Sciatic nerve (tissue), 1 donor: ENCODE results near the gene CPLX3. TPM values are rescaled to one million over a fixed set of nuclear protein-coding genes. Genes with fewer than 3 reads are reported as not detected.

ENCODE experiments used
- microRNA-seq: library from miRNA; unstranded; fragments of <30 nt; microRNA quantifications from one replicate; pipeline ENCODE4 v1.2.0, GENCODE V29; 2020
- total RNA-seq: library from RNA; stranded (reverse); fragmentation: NEBNext Ultra II Directional; extraction: Animal tissue kit (Norgen Biotek cat#: 25700); gene quantifications from one replicate; pipeline ENCODE4 v1.2.1, GENCODE V29; 2021
- donor health status: DM: no; HTN: no; CAD: no.

Gene CPLX3
- total RNA-seq, 1 donor from 2014 or later = not detected

Small RNA genes within 50 kb of the gene (microRNA-seq; reads per million reads assigned to microRNA genes)
- gene MIR4513 = not detected
- 1.1 reads per million for gene MIR6882

Other genes with a start within 250 kb of the CPLX3 start
- gene CLK3, start 210.8 kb upstream of the CPLX3 start, total RNA-seq = 81.7 TPM
- 32.5 TPM for gene EDC3, start 130.6 kb upstream of the CPLX3 start, total RNA-seq
- 0.18 TPM for gene CYP1A1, start 101.1 kb upstream of the CPLX3 start, total RNA-seq
- gene CYP1A2, start 77.8 kb upstream of the CPLX3 start, total RNA-seq = not detected
- 43.7 TPM for gene CSK, start 44.5 kb upstream of the CPLX3 start, total RNA-seq
- gene LMAN1L, start 13.8 kb upstream of the CPLX3 start, total RNA-seq = not detected
- gene ULK3, start 16.5 kb downstream of the CPLX3 start, total RNA-seq = 26.5 TPM
- gene SCAMP2, start 46.7 kb downstream of the CPLX3 start, total RNA-seq = 68.2 TPM
- gene MPI, start 63.4 kb downstream of the CPLX3 start, total RNA-seq = 38.2 TPM
- gene FAM219B, start 80.2 kb downstream of the CPLX3 start, total RNA-seq = 72.9 TPM
- 66.3 TPM for gene COX5A, start 111.4 kb downstream of the CPLX3 start, total RNA-seq
- gene RPP25, start 130.1 kb downstream of the CPLX3 start, total RNA-seq = 6.0 TPM
- 7.6 TPM for gene SCAMP5, start 168.9 kb downstream of the CPLX3 start, total RNA-seq
- gene PPCDC, start 197.0 kb downstream of the CPLX3 start, total RNA-seq = 20.4 TPM